CD4-positive, alpha-beta memory T cell (primary cell): ENCODE data around the gene ATP13A2. TPM values are rescaled to one million over a fixed set of nuclear protein-coding genes. Genes with fewer than 3 reads are reported as not detected.

Experiments
- CTCF ChIA-PET: fragments of 350-600 bp; sonication (Branson Sonifier 250); formaldehyde crosslinking; loops from one replicate; lab custom pipeline; 2021; ENCODE audit warnings: inconsistent platforms; ENCODE audit not compliant: partially characterized antibody; lab: Charles Lee
- POLR2A ChIA-PET: fragments of 350-600 bp; sonication (Branson Sonifier 250); formaldehyde crosslinking; loops from one replicate; lab custom pipeline; 2021; ENCODE audit not compliant: partially characterized antibody; lab: Charles Lee
- DNase-seq, 5 donors: peaks; one replicate each; pipeline versions ENCODE4 v3.0.0 to v3.0.0-alpha.2; 2020 to 2022; ENCODE audit warnings: mixed read lengths in 1 of 5
- H3K27ac ChIP-seq: one replicate; pipeline ENCODE4 v1.7.0; 2013; ENCODE audit warnings: low read depth, low read length
- H3K27me3 ChIP-seq: 2 replicates; pipeline ENCODE4 v1.7.0; 2013; ENCODE audit warnings: mild to moderate bottlenecking, low read length, moderate library complexity; ENCODE audit not compliant: insufficient read depth
- H3K36me3 ChIP-seq: 2 replicates; pipeline ENCODE4 v1.7.0; 2013; ENCODE audit warnings: mild to moderate bottlenecking, low read length, moderate library complexity; ENCODE audit not compliant: insufficient read depth
- H3K4me1 ChIP-seq: 2 replicates; pipeline ENCODE4 v1.7.0; 2013; ENCODE audit warnings: mild to moderate bottlenecking, low read length, moderate library complexity; ENCODE audit not compliant: insufficient read depth
- H3K4me3 ChIP-seq, 2 donors: one replicate each; pipeline ENCODE4 v1.7.0; 2013; ENCODE audit warnings: low read length in 2 of 2, mild to moderate bottlenecking in 1 of 2
- H3K9me3 ChIP-seq, 2 donors: one replicate each; pipeline ENCODE4 v1.7.0; 2013; ENCODE audit warnings: low read length in 2 of 2, control low read depth in 1 of 2; ENCODE audit not compliant: control insufficient read depth in 1 of 2
- H3K27ac Mint-ChIP-seq, 7 donors: one replicate each; pipeline ENCODE4 v1.8.0; 2020 to 2021; ENCODE audit warnings: mixed read lengths in 7 of 7, mild to moderate bottlenecking in 6 of 7, inconsistent platforms in 3 of 7, moderate library complexity in 3 of 7
- H3K27me3 Mint-ChIP-seq, 2 donors: one replicate each; pipeline ENCODE4 v1.8.0; 2020 to 2021; ENCODE audit warnings: mixed read lengths in 2 of 2
- H3K36me3 Mint-ChIP-seq, 2 donors: one replicate each; pipeline ENCODE4 v1.8.0; 2020 to 2021; ENCODE audit warnings: mixed read lengths in 2 of 2, inconsistent platforms in 1 of 2, mild to moderate bottlenecking in 1 of 2
- H3K4me1 Mint-ChIP-seq, 4 donors: one replicate each; pipeline ENCODE4 v1.8.0; 2020 to 2021; ENCODE audit warnings: mixed read lengths in 4 of 4, mild to moderate bottlenecking in 1 of 4
- H3K4me3 Mint-ChIP-seq, 8 donors: one replicate each; pipeline ENCODE4 v1.8.0; 2020 to 2021; ENCODE audit warnings: mixed read lengths in 8 of 8, mild to moderate bottlenecking in 7 of 8, moderate library complexity in 6 of 8, inconsistent platforms in 3 of 8
- H3K9me3 Mint-ChIP-seq, 8 donors: one replicate each; pipeline ENCODE4 v1.8.0; 2020 to 2021; ENCODE audit warnings: mixed read lengths in 8 of 8, mild to moderate bottlenecking in 5 of 8, inconsistent platforms in 3 of 8, moderate library complexity in 1 of 8
- intact Hi-C: fragments of 100-400 bp; cut with micrococcal nuclease; formaldehyde crosslinking; loops from one replicate; pipeline ENCODE4 v1.15.1; 2023
- polyA plus RNA-seq, 2 donors: library from polyadenylated mRNA; unstranded; fragments of 300-500 nt; fragmentation: Illumina TruSeq; gene quantifications; one replicate each; pipeline ENCODE4 v1.2.3, GENCODE V29; 2021
- total RNA-seq, 2 experiments: library from RNA; stranded (reverse); gene quantifications; one replicate each; pipeline ENCODE4 v1.2.3, GENCODE V29; 2021

Gene ATP13A2
- total and polyA plus RNA-seq, 4 experiments from 2014 or later, result 24.6 to 60.4 (median 55.6) TPM

GRCh38 chr1:17013491-17014320, 2.0 kb upstream of the ATP13A2 start:
- Mint-ChIP-seq H3K4me1 (peaks cover 10 to 23% (median 17%) of the 10 kb centered on the region in 4 donors), H3K27me3 (no peaks in the 10 kb centered on the region), H3K4me3 (peak overlapping the region in 3 of 8 donors; percentile 2 to 86 (median 25)), H3K27ac (peak overlapping the region in 1 of 7 donors; percentile 36), H3K9me3 (no peaks in the 10 kb centered on the region), H3K36me3 (peaks cover under 1 to 14% of the 10 kb centered on the region in 2 donors)
- Histone ChIP-seq H3K9me3 (no peaks in the 10 kb centered on the region), H3K27me3 (no peaks in the 10 kb centered on the region), H3K4me1 (peaks cover 27% of the 10 kb centered on the region), H3K4me3 (no peak overlapping the region), H3K27ac (no peak overlapping the region), H3K36me3 (peaks cover 5% of the 10 kb centered on the region)
- POLR2A ChIA-PET, result no interaction called here
- CTCF ChIA-PET, result interaction anchor here (1.4 to 1.7 kb wide), 2 partner anchors 34 to 54 kb away, joined by 3 to 5 read pairs; no protein-coding TSS in a partner anchor
- intact Hi-C loops, result loop anchor here (5.0 kb wide), 1 partner anchor 51 kb away; no protein-coding TSS in a partner anchor
- DNase-seq, result no peak

DNA sequence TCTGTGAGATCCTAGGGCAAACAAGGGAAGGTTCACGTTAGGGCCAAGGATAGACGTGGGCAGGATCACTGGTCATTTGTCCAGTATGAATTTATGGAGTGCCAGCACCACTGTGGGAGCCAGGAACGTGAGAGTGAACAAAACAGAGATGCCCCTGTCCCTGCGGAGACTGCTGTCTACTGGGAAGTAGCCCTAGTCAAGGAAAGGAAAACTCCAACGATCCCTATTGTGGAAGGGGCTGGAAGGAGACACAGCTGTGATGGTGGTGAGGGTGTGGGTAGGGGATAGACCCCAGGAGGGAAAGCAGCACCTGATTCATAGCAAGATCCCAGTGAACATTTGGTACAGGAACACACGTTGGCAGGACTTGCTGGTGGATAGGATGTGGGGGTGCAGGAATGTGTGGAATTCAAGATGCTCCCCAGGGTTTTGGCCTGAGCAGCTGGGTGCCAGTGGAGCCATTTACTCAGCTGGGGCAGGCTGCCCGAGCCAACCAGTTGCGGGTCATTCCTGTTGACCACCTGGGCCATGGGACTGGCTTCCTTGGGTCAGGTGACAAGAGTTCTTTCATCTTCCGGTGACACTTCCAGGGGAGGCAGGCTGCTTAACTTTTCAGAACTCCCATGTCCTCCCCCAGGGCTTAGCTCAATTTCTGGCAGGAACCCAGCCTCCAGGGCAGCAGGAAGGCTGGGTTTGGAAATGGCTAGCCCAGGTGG, 1.2 kb upstream of the ATP13A2 start:
- DNase-seq, result no peak
- Histone ChIP-seq H3K9me3 (no peaks in the 10 kb centered on the region), H3K36me3 (no peaks in the 10 kb centered on the region), H3K27ac (no peak overlapping the region), H3K27me3 (no peaks in the 10 kb centered on the region), H3K4me3 (no peak overlapping the region), H3K4me1 (peaks cover 27% of the 10 kb centered on the region)
- H3K4me1 Mint-ChIP-seq, result peaks cover 10 to 23% (median 17%) of the 10 kb centered on the region in 4 donors
- peak overlapping the region in 3 of 7 donors; percentile 22 to 48 (median 46) for H3K27ac Mint-ChIP-seq
- no peaks in the 10 kb centered on the region for H3K27me3 Mint-ChIP-seq
- no peaks in the 10 kb centered on the region for H3K9me3 Mint-ChIP-seq
- intact Hi-C loops, result loop anchor here (5.0 kb wide), 1 partner anchor 51 kb away; no protein-coding TSS in a partner anchor
- CTCF ChIA-PET, result interaction anchor here (0.6 to 1.7 kb wide), 3 partner anchors 28 to 53 kb away, joined by 3 to 5 read pairs (median 4); no protein-coding TSS in a partner anchor
- peak overlapping the region in 4 of 8 donors; percentile 2 to 86 (median 28) for H3K4me3 Mint-ChIP-seq
- peaks cover 0 to 10% of the 10 kb centered on the region in 2 donors for H3K36me3 Mint-ChIP-seq
- POLR2A ChIA-PET, result no interaction called here

DNA sequence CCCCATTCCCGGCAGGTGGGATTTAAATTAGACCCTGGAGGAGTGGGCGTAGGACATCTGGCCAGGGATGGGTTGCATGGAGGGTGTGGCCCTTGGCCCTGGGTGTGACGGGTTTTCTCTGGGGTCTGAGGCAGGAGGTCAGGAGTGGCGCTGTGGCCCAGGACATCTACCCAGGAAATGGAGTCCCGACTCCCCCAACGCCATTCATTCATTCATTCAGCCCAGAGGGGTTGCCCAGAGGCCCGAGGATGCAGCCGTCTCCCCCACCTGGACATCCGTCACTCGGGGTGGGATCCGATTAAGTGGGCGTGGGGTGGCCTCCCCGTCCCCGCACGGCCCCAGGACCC, 663 bp downstream of the ATP13A2 start:
- peaks cover 10 to 23% (median 17%) of the 10 kb centered on the region in 4 donors for H3K4me1 Mint-ChIP-seq
- ChIA-PET CTCF (interaction anchor here (1.4 kb wide), 1 partner anchor 11 kb away, joined by 3 read pairs; no protein-coding TSS in a partner anchor), POLR2A (interaction anchor here (1.6 kb wide), 1 partner anchor 107 kb away, joined by 7 read pairs; no protein-coding TSS in a partner anchor)
- intact Hi-C loops, result loop anchor here (5.0 kb wide), 1 partner anchor 49 kb away; no protein-coding TSS in a partner anchor
- no peaks in the 10 kb centered on the region for H3K9me3 ChIP-seq
- H3K27ac Mint-ChIP-seq, result peak overlapping the region; percentile 47 to 87 (median 84)
- no peak for DNase-seq
- H3K36me3 ChIP-seq, result no peaks in the 10 kb centered on the region
- H3K4me3 Mint-ChIP-seq, result peak overlapping the region; percentile 85 to 90 (median 88)
- no peaks in the 10 kb centered on the region for H3K27me3 Mint-ChIP-seq
- no peaks in the 10 kb centered on the region for H3K9me3 Mint-ChIP-seq
- peaks cover 27% of the 10 kb centered on the region for H3K4me1 ChIP-seq
- peak overlapping the region; percentile 73 for H3K27ac ChIP-seq
- H3K27me3 ChIP-seq, result no peaks in the 10 kb centered on the region
- H3K36me3 Mint-ChIP-seq, result peaks cover 0 to 10% of the 10 kb centered on the region in 2 donors
- H3K4me3 ChIP-seq, result peak overlapping the region; percentile 84 to 87

DNA sequence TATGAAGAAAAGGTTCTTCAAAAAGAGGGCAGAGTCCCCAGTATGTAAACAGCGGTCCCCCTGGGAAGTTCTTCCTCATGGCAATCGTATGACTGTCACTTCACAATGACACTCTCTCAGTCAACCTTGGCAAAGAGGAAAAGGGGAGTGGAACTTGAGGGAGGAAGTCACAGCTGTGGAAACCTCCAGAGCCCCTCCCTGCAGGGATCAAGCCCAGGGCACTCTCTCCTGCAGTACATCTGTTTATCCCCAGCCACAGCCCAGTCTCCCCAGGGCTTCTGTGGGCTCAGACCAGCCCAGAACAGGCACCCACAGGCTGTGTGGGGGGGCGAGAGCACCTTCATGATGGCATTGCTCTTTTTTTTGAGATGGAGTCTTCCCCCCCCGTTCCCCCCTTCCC, 2.0 kb downstream of the ATP13A2 start:
- POLR2A ChIA-PET, result interaction anchor here (1.6 kb wide), 1 partner anchor 105 kb away, joined by 7 read pairs; no protein-coding TSS in a partner anchor
- CTCF ChIA-PET, result interaction anchor here (0.8 to 1.4 kb wide), 3 partner anchors 13 to 49 kb away, joined by 3 to 4 read pairs (median 3); no protein-coding TSS in a partner anchor
- H3K4me3 ChIP-seq, result no peak overlapping the region
- H3K9me3 Mint-ChIP-seq, result no peaks in the 10 kb centered on the region
- H3K27me3 Mint-ChIP-seq, result no peaks in the 10 kb centered on the region
- no peaks in the 10 kb centered on the region for H3K27me3 ChIP-seq
- intact Hi-C loops, result loop anchor here (5.0 kb wide), 1 partner anchor 47 kb away; no protein-coding TSS in a partner anchor
- H3K36me3 ChIP-seq, result peaks cover 2% of the 10 kb centered on the region
- DNase-seq, result no peak
- H3K27ac ChIP-seq, result no peak overlapping the region
- no peaks in the 10 kb centered on the region for H3K9me3 ChIP-seq
- peaks cover 10 to 23% (median 17%) of the 10 kb centered on the region in 4 donors for H3K4me1 Mint-ChIP-seq
- peaks cover 0 to 10% of the 10 kb centered on the region in 2 donors for H3K36me3 Mint-ChIP-seq
- H3K27ac Mint-ChIP-seq, result no peak overlapping the region
- peaks cover 27% of the 10 kb centered on the region for H3K4me1 ChIP-seq
- peak overlapping the region in 5 of 8 donors; percentile 21 to 58 (median 46) for H3K4me3 Mint-ChIP-seq

DNA sequence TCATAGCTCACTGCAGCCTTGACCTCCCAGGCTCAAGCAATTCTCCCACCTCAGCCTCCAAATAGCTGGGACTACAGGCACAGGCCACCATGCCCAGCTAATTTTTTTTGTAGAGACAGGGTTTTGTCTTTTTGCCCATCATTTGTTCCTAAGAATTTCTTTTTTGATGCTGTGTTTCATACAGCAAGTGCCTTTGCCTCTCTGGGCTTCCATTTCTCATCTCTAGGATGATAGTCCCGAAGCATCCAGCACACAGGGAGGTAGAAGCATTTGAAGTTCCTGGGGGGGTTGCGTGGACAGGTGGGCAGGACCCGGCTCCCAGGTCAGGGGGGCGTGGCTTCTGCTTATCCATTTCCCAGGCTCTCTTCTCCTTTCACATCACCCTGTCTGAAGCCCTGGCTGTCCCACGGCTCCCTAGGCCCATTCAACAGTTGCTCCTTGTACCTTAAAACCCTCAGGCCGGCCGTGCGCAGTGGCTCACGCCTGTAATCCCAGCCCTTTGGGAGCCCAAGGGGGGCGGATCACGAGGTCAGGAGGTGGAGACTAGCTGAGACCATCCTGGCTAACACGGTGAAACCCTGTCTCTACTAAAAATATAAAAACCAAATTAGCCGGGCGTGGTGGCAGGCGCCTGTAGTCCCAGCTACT, 3.4 kb downstream of the ATP13A2 start:
- Mint-ChIP-seq H3K4me1 (peaks cover 10 to 23% (median 17%) of the 10 kb centered on the region in 4 donors), H3K27me3 (no peaks in the 10 kb centered on the region), H3K9me3 (no peaks in the 10 kb centered on the region), H3K36me3 (peaks cover 9 to 20% of the 10 kb centered on the region in 2 donors), H3K4me3 (no peak overlapping the region), H3K27ac (peak overlapping the region in 1 of 7 donors; percentile 36)
- peaks cover 27% of the 10 kb centered on the region for H3K4me1 ChIP-seq
- intact Hi-C loops, result no loop called here
- POLR2A ChIA-PET, result interaction anchor here (0.7 kb wide), 1 partner anchor 23 kb away, joined by 4 read pairs; no protein-coding TSS in a partner anchor
- DNase-seq, result no peak
- H3K4me3 ChIP-seq, result no peak overlapping the region
- H3K27ac ChIP-seq, result no peak overlapping the region
- H3K27me3 ChIP-seq, result no peaks in the 10 kb centered on the region
- peaks cover 12% of the 10 kb centered on the region for H3K36me3 ChIP-seq
- CTCF ChIA-PET, result no interaction called here
- no peaks in the 10 kb centered on the region for H3K9me3 ChIP-seq

GRCh38 chr1:17007121-17007520, 4.6 kb downstream of the ATP13A2 start:
- no peak overlapping the region for H3K27ac ChIP-seq
- Mint-ChIP-seq H3K27me3 (no peaks in the 10 kb centered on the region), H3K36me3 (peaks cover 9 to 25% of the 10 kb centered on the region in 2 donors), H3K27ac (no peak overlapping the region), H3K4me1 (peaks cover 10 to 21% (median 16%) of the 10 kb centered on the region in 4 donors), H3K4me3 (no peak overlapping the region), H3K9me3 (no peaks in the 10 kb centered on the region)
- CTCF ChIA-PET, result no interaction called here
- no peak for DNase-seq
- H3K9me3 ChIP-seq, result no peaks in the 10 kb centered on the region
- H3K36me3 ChIP-seq, result peaks cover 17% of the 10 kb centered on the region
- H3K27me3 ChIP-seq, result no peaks in the 10 kb centered on the region
- H3K4me1 ChIP-seq, result peaks cover 25% of the 10 kb centered on the region
- POLR2A ChIA-PET, result no interaction called here
- H3K4me3 ChIP-seq, result no peak overlapping the region
- intact Hi-C loops, result no loop called here
